Fibroblast of the conjunctiva (primary cell): Measurements from ENCODE around the gene KMT2C.
"Not testable (repeated sequence)": the region's sequence is repeated elsewhere in the genome, so short reads cannot be mapped to it uniquely, and the experiment has no call there.

ENCODE experiments used
- DNase-seq: peaks from one replicate; pipeline ENCODE4 v3.0.0-alpha.2; 2010; ENCODE audit warnings: low read depth

KMT2C gene

GRCh38 chr7:152313217-152313616 lies 122.6 kb downstream of the KMT2C start:
- DNase-seq: no peak

- peak; percentile 10 for DNase-seq
Measured at GRCh38 chr7:152312316-152312715, 123.5 kb downstream of the KMT2C start.

- no peak for DNase-seq
Measured at GRCh38 chr7:152307902-152308301, 127.9 kb downstream of the KMT2C start.

GRCh38 chr7:152299542-152300143 lies 136.2 kb downstream of the KMT2C start:
- not testable (repeated sequence) for DNase-seq

GRCh38 chr7:152292897-152293296 lies 142.9 kb downstream of the KMT2C start:
- DNase-seq: no peak

GRCh38 chr7:152286972-152287371 lies 148.8 kb downstream of the KMT2C start:
- DNase-seq: not testable (repeated sequence)

- not testable (repeated sequence) for DNase-seq
Measured at GRCh38 chr7:152286219-152286618, 149.6 kb downstream of the KMT2C start.

GRCh38 chr7:152284998-152285397 lies 150.8 kb downstream of the KMT2C start:
- DNase-seq: not testable (repeated sequence)

GRCh38 chr7:152277687-152278086 lies 158.1 kb downstream of the KMT2C start:
- not testable (repeated sequence) for DNase-seq

GRCh38 chr7:152270427-152270826 lies 165.4 kb downstream of the KMT2C start:
- DNase-seq: not testable (repeated sequence)

GRCh38 chr7:152266859-152267258 lies 168.9 kb downstream of the KMT2C start:
- not testable (repeated sequence) for DNase-seq

GRCh38 chr7:152264915-152265314 lies 170.9 kb downstream of the KMT2C start:
- DNase-seq: not testable (repeated sequence)

GRCh38 chr7:152262146-152262545 lies 173.7 kb downstream of the KMT2C start:
- DNase-seq: not testable (repeated sequence)

- DNase-seq: not testable (repeated sequence)
Measured at GRCh38 chr7:152259645-152260044, 176.2 kb downstream of the KMT2C start.

- DNase-seq: not testable (repeated sequence)
Measured at GRCh38 chr7:152247851-152248250, 188.0 kb downstream of the KMT2C start.

GRCh38 chr7:152245417-152245816 lies 190.4 kb downstream of the KMT2C start:
- not testable (repeated sequence) for DNase-seq

GRCh38 chr7:152243464-152243863 lies 192.3 kb downstream of the KMT2C start:
- DNase-seq: not testable (repeated sequence)

- DNase-seq: not testable (repeated sequence)
Measured at GRCh38 chr7:152241301-152241700, 194.5 kb downstream of the KMT2C start.

- DNase-seq: not testable (repeated sequence)
Measured at GRCh38 chr7:152236306-152236705, 199.5 kb downstream of the KMT2C start.

- DNase-seq: not testable (repeated sequence)
Measured at GRCh38 chr7:152234421-152234820, 201.4 kb downstream of the KMT2C start.

GRCh38 chr7:152231089-152231488 lies 204.7 kb downstream of the KMT2C start:
- DNase-seq: no peak

GRCh38 chr7:152219556-152219955 lies 216.2 kb downstream of the KMT2C start:
- DNase-seq: not testable (repeated sequence)

- not testable (repeated sequence) for DNase-seq
Measured at GRCh38 chr7:152208766-152209165, 227.0 kb downstream of the KMT2C start.

- DNase-seq: not testable (repeated sequence)
Measured at GRCh38 chr7:152204417-152204816, 231.4 kb downstream of the KMT2C start.
